H9 (cell line): ENCODE data around the gene NRG3. TPM values are rescaled to one million over a fixed set of nuclear protein-coding genes. Genes with fewer than 3 reads are reported as not detected.

ENCODE experiments used
- DNase-seq: peaks from one replicate; pipeline ENCODE4 v3.0.0-alpha.2; 2017
- H2AFZ ChIP-seq: one replicate; pipeline ENCODE4 v1.6.1; 2013; ENCODE audit warnings: mild to moderate bottlenecking, low read length, control low read depth, moderate library complexity
- H2AK5ac ChIP-seq: 2 replicates; pipeline ENCODE4 v1.6.1; 2013; ENCODE audit warnings: low read length, control low read depth, mixed read lengths; ENCODE audit not compliant: insufficient read length
- H2BK120ac ChIP-seq: one replicate; pipeline ENCODE4 v1.6.1; 2013; ENCODE audit warnings: low read depth, mild to moderate bottlenecking, low read length, control low read depth, inconsistent platforms; ENCODE audit not compliant: poor library complexity, severe bottlenecking
- H2BK12ac ChIP-seq: 2 replicates; pipeline ENCODE4 v1.6.1; 2013; ENCODE audit warnings: low read length, control low read depth, mixed read lengths, low read depth; ENCODE audit not compliant: insufficient read length
- H2BK15ac ChIP-seq: 2 replicates; pipeline ENCODE4 v1.6.1; 2013; ENCODE audit warnings: low read depth, low read length, control low read depth
- H2BK20ac ChIP-seq: one replicate; pipeline ENCODE4 v1.6.1; 2013; ENCODE audit warnings: low read depth, mild to moderate bottlenecking, low read length, control low read depth, inconsistent platforms; ENCODE audit not compliant: poor library complexity, severe bottlenecking
- H2BK5ac ChIP-seq: 2 replicates; pipeline ENCODE4 v1.6.1; 2013; ENCODE audit warnings: low read length, control low read depth, mixed read lengths; ENCODE audit not compliant: insufficient read length
- H3K14ac ChIP-seq: 2 replicates; pipeline ENCODE4 v1.6.1; 2013; ENCODE audit warnings: low read length, control low read depth; ENCODE audit not compliant: insufficient read depth
- H3K18ac ChIP-seq: 2 replicates; pipeline ENCODE4 v1.6.1; 2013; ENCODE audit warnings: low read depth, mild to moderate bottlenecking, mixed read lengths, low read length, control low read depth; ENCODE audit not compliant: insufficient read length
- H3K23ac ChIP-seq: 2 replicates; pipeline ENCODE4 v1.6.1; 2013; ENCODE audit warnings: low read length, control low read depth, mixed read lengths, low read depth; ENCODE audit not compliant: insufficient read length
- H3K23me2 ChIP-seq: 2 replicates; pipeline ENCODE4 v1.6.1; 2013; ENCODE audit warnings: low read depth, mild to moderate bottlenecking, mixed read lengths, low read length, control low read depth; ENCODE audit not compliant: insufficient read length, poor library complexity, severe bottlenecking
- H3K27ac ChIP-seq: 2 replicates; pipeline ENCODE4 v1.5.1; 2013; ENCODE audit warnings: low read length, control low read depth, mixed read lengths, low read depth; ENCODE audit not compliant: insufficient read length
- H3K27me3 ChIP-seq: 2 replicates; pipeline ENCODE4 v1.6.1; 2013; ENCODE audit warnings: low read length, control low read depth, inconsistent platforms; ENCODE audit not compliant: insufficient read depth
- H3K4ac ChIP-seq: 2 replicates; pipeline ENCODE4 v1.6.1; 2013; ENCODE audit warnings: low read depth, mild to moderate bottlenecking, control low read depth, inconsistent platforms, low read length, moderate library complexity
- H3K4me1 ChIP-seq: 2 replicates; pipeline ENCODE4 v1.6.1; 2013; ENCODE audit warnings: low read length, control low read depth, inconsistent platforms; ENCODE audit not compliant: insufficient read depth
- H3K4me2 ChIP-seq: 2 replicates; pipeline ENCODE4 v1.6.1; 2013; ENCODE audit warnings: low read length, control low read depth, mixed read lengths; ENCODE audit not compliant: insufficient read length, insufficient read depth
- H3K56ac ChIP-seq: 2 replicates; pipeline ENCODE4 v1.6.1; 2013; ENCODE audit warnings: low read depth, mild to moderate bottlenecking, mixed read lengths, low read length, control low read depth; ENCODE audit not compliant: insufficient read length
- H3K79me1 ChIP-seq: 2 replicates; pipeline ENCODE4 v1.6.1; 2013; ENCODE audit warnings: low read depth, mild to moderate bottlenecking, moderate library complexity, low read length, control low read depth, inconsistent platforms; ENCODE audit not compliant: insufficient read depth, poor library complexity, severe bottlenecking
- H3K79me2 ChIP-seq: 2 replicates; pipeline ENCODE4 v1.6.1; 2013; ENCODE audit warnings: low read length, control low read depth, inconsistent platforms; ENCODE audit not compliant: insufficient read depth
- H3K9ac ChIP-seq: 2 replicates; pipeline ENCODE4 v1.6.1; 2013; ENCODE audit warnings: low read length, control low read depth, mixed read lengths; ENCODE audit not compliant: insufficient read length; ENCODE audit errors: extremely low read depth
- H3K9me3 ChIP-seq: one replicate; pipeline ENCODE4 v1.6.1; 2013; ENCODE audit warnings: low read depth, low read length, inconsistent platforms; ENCODE audit not compliant: control insufficient read depth
- H3T11ph ChIP-seq: one replicate; pipeline ENCODE4 v1.6.1; 2013; ENCODE audit warnings: mild to moderate bottlenecking, low read length, control low read depth, inconsistent platforms
- H4K20me1 ChIP-seq: one replicate; pipeline ENCODE4 v1.6.1; 2013; ENCODE audit not compliant: control insufficient read depth, insufficient read length, insufficient read depth
- H4K5ac ChIP-seq: 2 replicates; pipeline ENCODE4 v1.6.1; 2013; ENCODE audit warnings: low read depth, mild to moderate bottlenecking, mixed read lengths, low read length, control low read depth; ENCODE audit not compliant: insufficient read length
- H4K8ac ChIP-seq: replicated peaks from 2 replicates; pipeline ENCODE4 v1.6.1; 2013; ENCODE audit warnings: low read length, control low read depth, mixed read lengths, low read depth; ENCODE audit not compliant: insufficient read length
- H4K91ac ChIP-seq: 2 replicates; pipeline ENCODE4 v1.6.1; 2013; ENCODE audit warnings: low read depth, mild to moderate bottlenecking, moderate library complexity, mixed read lengths, low read length, control low read depth; ENCODE audit not compliant: insufficient read length
- H3K27ac Mint-ChIP-seq, 3 experiments: 2 replicates in 2 of 3; 3 replicates in 1 of 3; pipeline ENCODE4 v1.8.0; 2020 to 2021; ENCODE audit warnings: mixed read lengths in 3 of 3, mild to moderate bottlenecking in 1 of 3, moderate library complexity in 1 of 3
- H3K27me3 Mint-ChIP-seq: 2 replicates; pipeline ENCODE4 v1.8.0; 2021; ENCODE audit warnings: low read depth, mild to moderate bottlenecking, moderate library complexity, mixed read lengths
- H3K36me3 Mint-ChIP-seq, 3 experiments: 2 replicates in 2 of 3; 3 replicates in 1 of 3; pipeline ENCODE4 v1.8.0; 2020 to 2021; ENCODE audit warnings: low read depth in 3 of 3, mixed read lengths in 3 of 3; ENCODE audit not compliant: insufficient read depth in 1 of 3
- H3K4me1 Mint-ChIP-seq, 2 experiments: 2 replicates each; pipeline ENCODE4 v1.8.0; 2020; ENCODE audit warnings: mixed read lengths in 2 of 2
- H3K4me3 Mint-ChIP-seq, 2 experiments: 2 replicates in 1 of 2; 3 replicates in 1 of 2; pipeline ENCODE4 v1.8.0; 2020 to 2021; ENCODE audit warnings: mild to moderate bottlenecking in 2 of 2, mixed read lengths in 2 of 2, moderate library complexity in 1 of 2
- H3K9me3 Mint-ChIP-seq, 2 experiments: 2 replicates in 1 of 2; 3 replicates in 1 of 2; pipeline ENCODE4 v1.8.0; 2020; ENCODE audit warnings: mild to moderate bottlenecking in 2 of 2, mixed read lengths in 2 of 2, moderate library complexity in 1 of 2
- total RNA-seq: library from RNA; stranded (reverse); gene quantifications from 2 replicates; pipeline ENCODE4 v1.2.1, GENCODE V29; 2021
- TF ChIP-seq, protein P1 (sequence below): fragments of 200-600 bp; sonication (generic); conservative IDR thresholded peaks from 3 replicates; pipeline ENCODE4 v1.8.0; 2021; ENCODE audit warnings: antibody characterized with exemption, mild to moderate bottlenecking

The NRG3 gene
- total RNA-seq, 1 experiment from 2014 or later: 1.6 TPM

GRCh38 chr10:82536668-82537067, 661.7 kb downstream of the NRG3 start:
- no peak overlapping the region for H4K5ac ChIP-seq
- no peak overlapping the region for H3K56ac ChIP-seq
- DNase-seq: no peak

More at GRCh38 chr10:82536668-82537067, 661.7 kb downstream of the NRG3 start:
- H3K4me3 Mint-ChIP-seq: no peak overlapping the region
- Histone ChIP-seq H4K20me1 (no peaks in the 10 kb centered on the region), H3K4me2 (no peak overlapping the region), H3K14ac (no peak overlapping the region), H3K79me1 (no peaks in the 10 kb centered on the region), H2BK5ac (no peak overlapping the region), H2BK12ac (no peak overlapping the region), H3K23me2 (no peaks in the 10 kb centered on the region), H2BK120ac (no peak overlapping the region), H2AK5ac (no peak overlapping the region), H3T11ph (no peak overlapping the region), H4K91ac (no peak overlapping the region), H3K27ac (no peak overlapping the region), H3K27me3 (no peaks in the 10 kb centered on the region), H3K18ac (no peak overlapping the region), H3K9me3 (no peaks in the 10 kb centered on the region), H2BK15ac (no peak overlapping the region), H3K23ac (no peak overlapping the region), H3K4ac (no peak overlapping the region), H2AFZ (no peak overlapping the region), H4K8ac (no peak overlapping the region), H3K9ac (no peak overlapping the region), H2BK20ac (no peak overlapping the region), H3K79me2 (no peaks in the 10 kb centered on the region), H3K4me1 (peaks cover 3% of the 10 kb centered on the region)
- peaks cover 28 to 30% of the 10 kb centered on the region in 2 experiments for H3K4me1 Mint-ChIP-seq
- no peaks in the 10 kb centered on the region for H3K36me3 Mint-ChIP-seq
- no peaks in the 10 kb centered on the region for H3K27me3 Mint-ChIP-seq
- H3K27ac Mint-ChIP-seq: no peak overlapping the region
- H3K9me3 Mint-ChIP-seq: no peaks in the 10 kb centered on the region; a peak in 2 of 5 replicates
- TF ChIP-seq, protein P1, sequence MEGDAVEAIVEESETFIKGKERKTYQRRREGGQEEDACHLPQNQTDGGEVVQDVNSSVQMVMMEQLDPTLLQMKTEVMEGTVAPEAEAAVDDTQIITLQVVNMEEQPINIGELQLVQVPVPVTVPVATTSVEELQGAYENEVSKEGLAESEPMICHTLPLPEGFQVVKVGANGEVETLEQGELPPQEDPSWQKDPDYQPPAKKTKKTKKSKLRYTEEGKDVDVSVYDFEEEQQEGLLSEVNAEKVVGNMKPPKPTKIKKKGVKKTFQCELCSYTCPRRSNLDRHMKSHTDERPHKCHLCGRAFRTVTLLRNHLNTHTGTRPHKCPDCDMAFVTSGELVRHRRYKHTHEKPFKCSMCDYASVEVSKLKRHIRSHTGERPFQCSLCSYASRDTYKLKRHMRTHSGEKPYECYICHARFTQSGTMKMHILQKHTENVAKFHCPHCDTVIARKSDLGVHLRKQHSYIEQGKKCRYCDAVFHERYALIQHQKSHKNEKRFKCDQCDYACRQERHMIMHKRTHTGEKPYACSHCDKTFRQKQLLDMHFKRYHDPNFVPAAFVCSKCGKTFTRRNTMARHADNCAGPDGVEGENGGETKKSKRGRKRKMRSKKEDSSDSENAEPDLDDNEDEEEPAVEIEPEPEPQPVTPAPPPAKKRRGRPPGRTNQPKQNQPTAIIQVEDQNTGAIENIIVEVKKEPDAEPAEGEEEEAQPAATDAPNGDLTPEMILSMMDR: no peak
